ENCODE results near the gene RPL39L.
"Not testable (repeated sequence)": the region's sequence is repeated elsewhere in the genome, so short reads cannot be mapped to it uniquely, and the experiment has no call there.

RPL39L gene

DNA sequence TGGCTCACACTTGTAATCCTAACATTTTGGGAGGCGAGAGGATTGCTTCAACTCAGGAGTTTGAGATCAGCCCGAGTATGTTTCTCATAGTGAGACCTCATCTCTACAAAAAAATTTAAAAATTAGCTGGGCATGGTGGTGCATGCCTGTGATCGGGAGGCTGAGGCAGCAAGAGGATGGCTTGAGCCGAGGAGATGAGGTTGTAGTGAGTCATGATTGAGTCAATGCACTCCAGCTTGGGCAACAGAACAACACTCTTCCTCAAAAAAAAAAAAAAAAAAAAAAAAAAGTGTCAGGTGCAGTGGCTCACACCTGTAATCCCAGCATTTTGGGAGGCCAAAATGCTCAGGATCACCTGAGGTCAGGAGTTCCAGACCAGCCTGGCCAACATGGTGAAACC is 2.4 kb downstream of the RPL39L start:
- DNase-seq, result peak in 1 of 5 experiments; percentile 22

DNA sequence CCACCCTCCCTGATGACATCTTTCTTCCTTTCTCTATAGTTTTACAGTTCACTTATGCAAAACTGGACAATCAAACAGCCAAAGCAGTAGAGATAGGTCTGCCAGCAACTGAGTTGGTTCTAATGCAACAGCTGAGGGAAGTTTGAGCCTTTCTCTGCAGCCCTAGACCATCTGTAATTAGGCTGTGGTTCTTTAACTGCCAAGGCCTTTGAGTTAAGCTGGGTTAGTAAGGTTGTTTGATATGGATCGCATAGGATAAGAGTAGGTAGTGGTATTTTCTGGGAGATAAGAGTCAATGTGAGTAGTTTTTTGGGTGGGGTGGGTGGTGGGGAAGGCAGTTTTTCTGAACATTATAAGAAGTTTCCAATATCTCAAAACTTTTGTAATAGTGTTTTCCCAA is 3.0 kb downstream of the RPL39L start:
- no peak for DNase-seq

DNA sequence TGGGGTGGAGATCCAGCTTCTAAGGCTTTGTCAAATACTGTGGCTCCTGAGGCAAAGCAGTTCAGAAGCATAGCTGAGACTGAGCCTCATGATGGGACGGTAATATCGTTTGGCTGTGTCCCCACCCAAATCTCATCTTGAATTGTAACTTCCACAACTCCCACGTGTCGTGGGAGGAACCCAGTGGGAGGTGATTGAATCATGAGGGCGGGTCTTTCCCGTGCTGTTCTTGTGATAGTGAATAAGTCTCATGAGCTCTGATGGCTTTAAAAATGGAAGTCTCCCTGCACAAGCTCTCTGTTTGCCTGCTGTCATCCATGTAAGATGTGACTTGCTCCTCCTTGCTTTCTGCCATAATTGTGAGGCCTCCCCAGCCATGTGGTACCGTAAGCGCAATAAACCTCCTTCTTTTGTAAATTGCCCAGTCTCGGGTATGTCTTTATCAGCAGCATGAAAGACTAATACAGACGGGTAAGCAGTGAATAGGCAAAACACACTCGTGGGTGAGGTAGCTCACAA is 4.1 kb downstream of the RPL39L start:
- DNase-seq, result not testable (repeated sequence)

DNA sequence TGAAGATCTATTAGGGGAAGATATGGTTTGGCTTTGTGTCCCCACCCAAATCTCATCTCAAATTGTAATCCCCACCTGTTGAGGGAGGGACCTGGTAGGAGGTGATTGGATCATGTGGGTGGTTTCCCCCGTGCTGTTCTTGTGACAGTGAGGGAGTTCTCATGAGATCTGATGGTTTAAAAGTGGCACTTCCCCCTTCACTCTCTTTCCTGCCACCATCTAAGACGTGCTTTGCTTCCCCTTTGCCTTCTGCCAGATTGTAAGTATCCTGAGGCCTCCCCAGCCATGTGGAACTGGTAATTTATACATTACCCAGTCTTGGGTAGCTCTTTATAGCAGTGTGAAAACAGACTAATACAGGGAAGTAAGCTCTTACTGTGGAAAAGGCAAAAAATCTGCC is 6.1 kb downstream of the RPL39L start:
- not testable (repeated sequence) for DNase-seq

DNA sequence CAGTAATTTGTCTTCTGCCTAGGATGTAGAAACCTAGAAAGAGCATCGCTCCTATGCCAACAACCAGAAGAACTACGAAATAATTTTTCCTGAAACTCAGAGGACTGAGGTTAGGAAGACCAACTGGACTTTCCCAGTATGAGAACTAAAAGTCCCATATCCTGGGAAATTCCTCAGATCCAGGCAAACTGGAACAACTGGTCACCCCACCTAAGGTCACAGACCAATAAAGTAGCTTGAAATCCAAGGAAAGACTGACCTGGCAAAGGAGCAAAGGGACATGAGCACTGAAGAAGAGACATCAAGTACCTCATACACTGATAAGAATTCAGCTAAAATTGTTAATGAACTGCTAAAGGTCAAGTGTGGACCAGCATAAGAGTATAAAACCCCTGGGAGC is 6.6 kb downstream of the RPL39L start:
- no peak for DNase-seq

DNA sequence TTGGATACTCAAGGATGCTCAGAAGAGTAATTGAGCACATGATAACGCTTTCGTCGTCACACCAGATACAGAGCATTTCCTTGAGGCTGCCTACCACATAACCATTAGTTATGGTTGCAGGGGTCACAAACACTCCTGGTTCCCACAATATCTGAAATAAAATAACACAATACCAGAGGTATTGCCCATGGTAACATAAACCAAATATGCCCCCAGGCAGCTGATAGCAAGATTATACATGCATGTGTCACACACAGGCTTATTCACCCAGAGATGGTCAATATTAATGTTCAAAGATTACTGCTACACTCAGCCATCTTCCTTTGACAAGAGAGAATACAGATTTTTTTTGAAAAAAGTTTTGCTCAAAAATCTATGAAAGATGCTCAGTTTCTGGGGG is 7.3 kb downstream of the RPL39L start:
- no peak for DNase-seq

DNA sequence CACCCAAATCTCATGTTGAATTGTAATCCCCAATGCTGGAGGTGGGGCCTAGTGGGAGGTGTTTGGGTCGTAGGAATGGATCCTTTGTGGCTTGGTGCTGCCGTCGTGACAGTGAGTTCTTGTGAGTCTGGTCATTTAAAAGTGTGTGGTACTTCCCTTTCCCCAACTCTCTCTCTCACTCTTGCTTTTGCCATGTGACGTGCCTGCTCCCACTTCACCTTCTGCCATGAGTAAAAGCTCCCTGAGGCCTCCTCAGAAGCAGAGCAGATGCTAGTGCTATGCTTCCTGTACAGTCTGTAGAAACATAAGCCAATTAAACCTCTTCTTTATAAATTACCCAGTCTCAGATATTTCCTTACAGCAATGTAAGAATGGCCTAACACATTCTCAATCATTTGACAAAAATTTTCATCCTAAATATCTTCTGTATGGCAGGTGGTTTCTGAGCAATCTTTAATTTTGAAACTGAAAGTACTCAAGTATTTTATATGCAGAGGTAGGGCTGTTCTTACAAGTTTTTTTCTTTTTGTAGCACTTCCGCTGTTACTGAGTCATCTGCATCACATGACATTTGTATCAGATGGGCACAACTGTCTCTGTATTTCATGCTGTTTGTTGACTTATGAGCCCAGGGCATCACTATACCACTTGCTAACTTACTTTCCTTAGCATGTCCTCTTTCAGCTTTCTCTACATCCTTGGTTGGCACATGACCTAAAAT is 8.8 kb downstream of the RPL39L start:
- peak in 2 of 5 experiments; percentile 78 to 95 for DNase-seq

DNA sequence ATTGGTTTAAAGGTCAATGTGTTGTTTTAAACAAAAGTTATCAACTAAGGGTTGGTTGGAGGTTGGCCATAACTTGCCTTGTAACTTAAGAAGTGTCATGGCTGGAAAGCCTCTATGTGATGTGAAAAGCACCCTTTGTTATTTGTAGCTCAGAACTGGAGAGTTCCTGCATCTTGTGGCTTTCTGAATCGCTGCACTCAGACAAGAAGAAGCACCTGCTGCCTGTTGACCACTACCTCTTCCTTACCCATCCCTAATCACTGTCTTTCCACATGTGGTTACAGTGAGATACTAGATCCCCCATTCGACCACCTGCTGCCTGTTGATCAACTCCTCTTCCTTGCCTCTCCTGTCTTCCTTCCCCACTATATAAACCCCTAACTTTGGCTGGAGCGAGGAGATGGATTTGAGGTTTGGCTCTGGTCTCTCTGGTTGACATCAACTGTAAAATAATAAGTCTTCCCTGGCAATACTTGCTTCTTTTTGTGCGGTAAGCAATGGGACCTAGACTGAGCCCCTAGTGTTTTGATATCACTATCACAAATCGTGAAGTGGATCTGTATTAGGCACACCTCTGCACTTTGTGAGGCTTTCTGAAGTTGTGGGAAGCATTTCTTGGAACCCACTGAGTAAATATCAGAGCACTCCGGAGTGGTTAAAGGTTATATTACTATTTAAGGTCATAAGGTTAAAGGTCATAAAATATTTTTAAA is 13.8 kb downstream of the RPL39L start:
- DNase-seq, result no peak

DNA sequence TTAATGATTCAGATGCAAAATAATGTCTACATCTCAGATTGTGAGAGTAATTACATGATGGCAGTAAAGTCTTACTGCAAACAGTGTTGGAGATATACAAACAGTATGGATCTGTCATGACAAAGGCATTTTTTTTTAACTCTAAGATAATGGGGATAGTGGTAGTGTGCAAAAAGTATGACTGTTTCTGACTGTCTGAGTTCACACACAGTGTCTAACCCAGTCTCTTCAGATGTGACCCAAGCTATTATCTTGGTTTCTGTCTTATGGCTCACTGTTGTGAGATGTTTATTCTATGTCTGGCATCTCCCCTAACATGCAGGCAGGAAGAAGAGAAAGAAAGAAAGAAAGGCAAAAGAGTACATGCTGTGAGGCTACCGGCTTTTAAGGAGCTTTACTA is 17.0 kb downstream of the RPL39L start:
- no peak for DNase-seq

DNA sequence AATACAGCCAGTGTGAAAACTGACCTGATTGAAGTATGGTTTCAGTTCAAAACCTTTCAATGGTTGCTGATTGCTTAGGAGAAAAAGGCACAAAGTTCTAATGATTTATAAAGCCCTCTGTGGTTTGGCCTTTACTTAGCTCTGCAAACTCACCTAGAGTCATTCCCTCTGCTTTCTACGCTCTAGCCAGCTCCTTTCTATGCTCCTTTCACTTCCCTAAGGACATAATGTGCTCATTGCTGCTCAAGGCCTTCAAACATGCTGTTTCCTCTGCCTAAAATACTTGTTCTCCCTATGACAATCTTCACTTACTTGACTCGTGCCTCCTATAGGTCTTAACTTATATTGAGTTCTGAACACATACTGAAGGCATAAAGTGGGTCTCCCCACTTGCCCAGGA is 19.0 kb downstream of the RPL39L start:
- DNase-seq, result no peak

DNA sequence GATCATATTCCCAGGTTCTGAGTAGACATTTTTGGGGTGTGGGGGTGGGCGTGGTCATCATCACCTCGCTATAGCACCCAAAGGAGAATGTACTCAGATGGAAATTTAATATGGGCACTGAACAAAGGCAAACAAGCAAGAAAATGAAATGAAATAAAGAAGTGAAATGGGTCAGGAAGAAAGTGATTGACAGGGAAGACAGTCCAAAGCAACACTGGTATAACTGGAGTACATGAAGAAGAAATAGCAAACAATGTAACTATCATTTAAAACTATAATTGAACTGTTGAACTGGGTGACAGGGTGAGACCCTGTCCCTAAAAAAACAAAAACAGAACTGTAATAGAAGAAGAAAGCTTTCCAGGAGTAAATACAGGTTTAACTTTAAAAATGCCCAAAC is 24.8 kb downstream of the RPL39L start:
- DNase-seq, result no peak

DNA sequence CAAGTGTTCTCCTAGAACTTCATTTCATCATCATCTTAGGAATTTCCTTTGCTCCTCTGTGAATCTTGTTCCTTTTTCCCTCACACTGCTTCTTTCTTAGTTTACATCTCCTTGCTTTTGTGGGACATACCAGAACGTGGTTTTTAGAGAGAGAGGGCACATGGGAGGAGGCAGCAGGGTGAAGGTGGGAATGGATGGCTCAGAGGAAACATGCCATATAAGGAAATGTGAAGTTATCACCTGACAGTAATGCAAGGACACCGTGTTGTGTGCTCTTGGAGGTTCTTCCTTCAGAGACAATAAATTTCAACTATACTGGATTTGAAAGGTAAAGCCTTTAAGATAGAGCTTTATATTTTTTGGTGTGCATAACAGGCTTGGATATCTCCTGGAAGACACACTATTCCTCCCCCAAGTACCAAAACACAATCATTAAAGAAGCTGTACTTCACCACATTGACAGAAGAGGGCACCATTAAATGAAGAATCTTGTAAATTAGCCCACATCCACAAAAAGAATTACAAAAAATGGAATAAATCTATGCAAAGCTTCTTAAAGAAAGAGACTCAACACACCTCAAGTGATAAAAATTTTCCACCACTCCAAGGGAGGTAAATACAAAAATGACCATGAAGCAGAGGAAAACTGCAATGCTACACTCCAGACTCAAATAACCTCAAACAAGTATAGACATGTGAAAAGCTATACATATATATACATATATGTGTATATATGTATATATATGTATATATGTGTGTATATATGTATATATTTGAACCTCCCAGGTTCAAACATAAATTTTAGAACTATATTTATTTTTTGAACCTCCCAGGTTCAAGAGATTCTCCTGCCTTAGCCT is 26.1 kb downstream of the RPL39L start:
- DNase-seq, result peak in 2 of 5 experiments; percentile 11 to 42

DNA sequence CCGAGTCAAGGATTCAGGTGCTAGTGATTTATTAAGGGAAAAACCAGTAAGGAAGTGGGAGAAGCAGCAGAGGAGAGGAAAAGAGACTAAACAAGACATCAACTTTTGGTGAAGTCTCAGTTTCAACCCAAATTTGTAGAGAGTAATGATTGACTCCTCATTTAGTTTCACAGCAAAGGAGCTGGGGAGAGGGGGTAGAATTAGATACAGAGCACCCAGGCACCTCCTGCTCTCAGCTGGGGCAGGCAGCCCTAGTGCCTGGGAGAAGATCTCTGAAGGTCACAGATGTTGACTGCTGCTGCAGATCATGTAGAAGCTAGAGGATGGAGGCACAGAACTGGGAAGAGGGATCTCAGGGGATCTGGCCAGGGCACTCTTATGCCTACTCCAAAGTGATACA is 29.1 kb downstream of the RPL39L start:
- DNase-seq, result no peak

DNA sequence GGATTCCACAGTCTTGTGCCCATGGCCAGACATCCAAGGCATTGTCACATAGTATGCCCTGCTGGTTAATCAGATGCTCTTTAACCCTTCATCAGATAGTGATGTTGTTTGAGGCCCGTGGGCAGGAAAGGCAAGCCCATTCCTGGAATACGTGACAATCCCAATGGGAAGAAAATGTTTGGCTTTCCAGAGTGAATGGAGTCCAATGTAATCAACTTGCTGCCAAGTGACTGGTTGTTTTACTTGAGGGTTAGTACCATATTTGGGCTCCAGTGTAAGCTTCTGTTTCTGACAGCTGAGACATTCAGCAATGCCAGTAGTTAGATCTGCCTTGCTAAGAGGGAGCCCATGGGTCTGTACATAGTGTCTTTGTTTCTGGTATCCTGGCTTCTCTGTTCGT is 31.3 kb downstream of the RPL39L start:
- no peak for DNase-seq

DNA sequence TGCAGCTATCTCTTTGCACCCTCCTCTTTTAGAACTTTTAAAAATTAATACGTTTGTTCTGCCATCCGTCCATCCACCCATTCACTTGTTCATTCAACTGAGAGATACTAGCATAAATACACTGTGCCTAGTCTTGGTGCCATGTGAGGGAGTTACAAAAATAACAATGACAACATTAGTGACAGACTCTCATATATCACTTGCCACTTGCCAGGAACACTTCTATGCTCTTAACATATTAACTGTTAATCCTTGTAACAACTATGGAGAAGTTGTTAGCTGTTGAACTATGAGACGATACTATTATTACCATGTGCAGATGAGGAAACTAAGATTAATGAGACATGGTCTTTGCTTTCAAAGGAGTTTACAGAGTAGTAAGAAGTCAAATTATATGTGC is 33.6 kb downstream of the RPL39L start:
- no peak for DNase-seq

DNA sequence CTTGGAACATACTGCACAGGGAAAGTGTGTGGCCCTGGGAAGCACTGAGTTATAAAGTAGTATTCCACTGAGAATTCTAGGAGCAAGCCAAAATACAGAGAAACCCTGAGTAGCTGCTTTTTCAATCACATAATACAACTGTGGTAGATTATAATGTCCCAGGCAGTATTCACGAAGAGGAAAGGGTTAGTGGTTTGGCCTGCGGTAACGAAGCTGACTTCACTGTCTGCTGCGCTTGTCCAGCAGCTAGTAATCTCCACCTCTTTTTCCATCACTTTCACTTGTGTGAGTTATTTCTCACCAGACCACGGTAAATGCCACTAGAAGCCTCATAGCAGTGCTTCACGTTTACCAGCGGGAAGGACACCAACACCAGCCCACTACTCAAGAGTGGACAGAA is 34.4 kb downstream of the RPL39L start:
- DNase-seq, result peak in 1 of 5 experiments; percentile 21

DNA sequence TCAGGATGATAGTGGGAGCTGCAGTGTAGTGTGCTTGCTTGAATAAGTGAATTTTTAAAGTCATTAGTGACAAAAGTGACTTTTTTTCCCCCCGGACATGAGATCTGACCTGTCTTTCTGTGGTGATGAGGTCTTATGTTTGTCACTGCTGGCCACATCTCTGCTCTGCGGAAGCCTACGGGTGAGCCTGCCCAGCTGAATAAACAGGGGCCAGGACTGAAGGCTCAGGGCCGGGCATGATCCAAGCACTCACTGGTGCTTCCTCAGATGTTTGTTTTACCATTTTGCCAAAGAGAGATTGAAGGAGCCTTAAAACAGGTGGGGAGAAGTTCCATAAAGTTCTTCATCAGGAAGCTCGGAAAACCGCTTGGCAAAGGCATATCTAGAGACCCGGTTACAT is 35.0 kb downstream of the RPL39L start:
- no peak for DNase-seq

DNA sequence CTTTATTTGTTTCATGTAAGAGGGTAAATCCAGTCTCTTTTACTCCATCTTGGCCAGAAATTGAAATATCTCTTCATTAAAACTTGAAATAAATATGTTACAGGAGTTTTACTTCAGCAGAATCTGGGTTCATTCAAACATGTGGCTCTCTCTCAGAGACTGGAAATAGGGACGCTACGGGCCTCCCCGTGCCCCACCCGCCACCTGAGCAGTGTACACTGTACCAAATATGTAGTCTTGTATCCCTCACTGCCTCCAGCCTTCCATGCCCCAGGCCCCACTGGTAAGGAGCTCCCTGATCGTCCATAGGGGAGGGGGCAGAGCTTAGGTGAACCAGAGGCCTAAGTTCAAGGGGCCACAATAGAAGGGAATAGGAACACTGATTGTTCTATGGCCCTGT is 36.0 kb downstream of the RPL39L start:
- no peak for DNase-seq

DNA sequence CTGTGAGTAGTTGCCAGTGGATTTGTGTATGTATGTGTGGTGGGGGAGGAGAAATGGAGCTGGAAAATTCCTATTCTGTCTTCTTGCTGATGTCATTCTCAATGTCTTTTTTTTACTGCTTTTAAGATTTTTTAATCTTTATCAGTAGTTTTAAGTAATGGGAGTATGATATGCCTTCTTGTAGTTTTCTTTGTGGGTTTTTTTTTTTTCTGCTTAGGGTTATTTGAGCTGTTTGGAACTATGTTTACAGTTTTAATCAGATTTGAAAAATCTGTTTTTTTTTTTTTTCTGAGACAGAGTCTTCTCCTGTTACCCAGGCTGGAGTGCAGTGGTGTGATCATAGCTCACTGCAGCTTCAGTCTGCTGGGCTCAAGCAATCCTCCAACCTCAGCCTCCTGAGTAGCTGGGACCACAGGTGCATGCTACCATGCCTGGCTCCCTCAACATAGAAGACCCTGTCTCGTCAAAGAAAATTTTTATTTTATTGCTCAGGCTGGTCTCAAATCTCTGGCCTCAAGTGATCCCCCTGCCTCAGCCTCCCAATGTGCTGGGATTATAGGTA is 37.1 kb downstream of the RPL39L start:
- DNase-seq, result peak in 1 of 5 experiments; percentile 23

DNA sequence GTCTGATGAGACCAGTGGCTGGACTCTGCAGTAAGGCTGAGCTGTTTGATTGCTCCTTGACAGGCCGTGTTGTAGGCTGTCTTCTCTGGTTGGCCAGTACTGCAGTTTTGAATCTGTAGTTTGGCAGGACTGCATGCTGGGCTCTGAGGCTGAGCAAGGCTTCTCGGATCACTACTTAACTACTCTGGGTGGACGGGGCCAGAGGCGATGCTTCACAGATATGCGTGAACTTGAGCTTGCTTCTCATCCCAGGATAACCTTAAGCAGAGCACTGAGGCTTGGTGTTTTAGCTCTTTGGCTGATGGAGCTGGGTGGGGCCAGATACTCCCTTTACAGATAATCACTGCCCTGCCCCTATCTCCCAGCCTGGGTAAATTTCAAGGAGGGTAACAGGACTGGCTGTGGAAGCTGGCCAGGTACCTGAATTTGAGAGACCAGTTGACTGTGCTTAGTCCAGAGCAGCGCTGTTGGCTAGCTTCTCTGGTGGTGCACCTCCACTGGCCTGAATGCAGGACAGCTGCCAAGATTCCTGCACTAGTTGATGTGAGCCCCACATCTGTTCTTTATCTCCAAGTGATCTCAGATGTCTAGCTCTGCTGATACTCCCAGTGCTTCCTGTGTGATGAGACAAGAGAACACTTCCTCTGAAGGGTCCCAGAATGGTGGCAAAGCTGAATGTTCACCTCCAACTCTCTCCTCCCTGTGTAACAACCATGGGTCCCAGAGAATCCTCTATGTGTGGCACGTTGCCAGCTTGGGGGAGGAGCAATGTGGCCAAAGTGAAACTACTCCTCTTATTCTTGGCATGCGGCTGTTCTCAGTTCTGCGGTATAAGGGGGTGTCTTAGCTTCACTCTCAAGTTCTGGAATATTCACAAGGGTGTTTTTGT is 37.9 kb downstream of the RPL39L start:
- peak in 4 of 5 experiments; percentile 25 to 71 (median 29) for DNase-seq

DNA sequence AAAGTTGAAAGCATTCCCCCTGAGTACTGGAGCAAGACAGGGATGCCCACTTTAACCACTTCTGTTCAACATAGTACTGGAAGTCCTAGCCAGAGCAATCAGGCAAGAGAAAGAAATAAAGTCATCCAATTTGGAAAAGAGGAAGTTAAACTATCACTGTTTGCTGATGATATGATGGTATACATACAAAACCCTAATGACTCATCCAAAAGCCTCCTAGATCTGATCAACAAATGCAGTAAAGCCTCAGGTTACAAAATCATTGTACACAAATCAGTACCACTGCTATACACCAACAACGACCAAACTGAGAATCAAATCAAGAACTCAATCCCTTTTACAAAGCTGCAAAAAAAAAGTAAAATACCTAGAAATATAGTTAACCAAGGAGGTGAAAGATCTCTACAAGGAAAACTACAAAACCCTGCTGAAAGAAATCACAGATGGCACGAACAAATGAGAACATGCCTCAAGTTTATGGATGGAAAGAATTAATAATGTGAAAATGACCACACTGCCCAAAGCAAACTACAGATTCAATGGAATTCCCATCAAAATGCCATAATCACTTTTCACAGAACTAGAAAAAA is 40.3 kb downstream of the RPL39L start:
- peak in 1 of 5 experiments; percentile 78 for DNase-seq
